Stimulated activated CD8-positive, alpha-beta memory T cell treated with anti-CD3 and anti-CD28 coated beads, Interleukin-7, amount 100 ng/mL, for 4 hours (primary cell): Measurements from ENCODE around the gene ATP8B3.

Experiments used
- DNase-seq, 2 donors: peaks; one replicate each; pipeline ENCODE4 v3.0.0-alpha.2; 2020; ENCODE audit warnings: low read depth in 2 of 2

Gene ATP8B3

DNA sequence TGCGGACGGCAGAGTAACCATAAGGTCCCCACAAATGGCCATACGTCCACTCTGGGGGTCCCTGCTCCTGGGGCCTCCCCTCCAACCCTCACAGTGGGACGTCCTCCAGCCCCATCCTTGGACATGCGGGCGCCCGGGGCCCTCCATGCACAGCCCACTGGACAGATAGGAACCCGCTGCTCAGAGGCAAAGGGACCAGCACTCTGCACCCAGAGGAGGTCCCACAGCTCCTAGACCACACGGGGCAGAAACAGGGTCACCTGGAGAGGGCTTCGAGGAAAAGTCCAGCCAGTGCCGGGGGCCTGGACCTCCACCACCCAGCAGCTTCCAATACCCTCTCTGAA, 25.1 kb upstream of the ATP8B3 start:
- no peak for DNase-seq

DNA sequence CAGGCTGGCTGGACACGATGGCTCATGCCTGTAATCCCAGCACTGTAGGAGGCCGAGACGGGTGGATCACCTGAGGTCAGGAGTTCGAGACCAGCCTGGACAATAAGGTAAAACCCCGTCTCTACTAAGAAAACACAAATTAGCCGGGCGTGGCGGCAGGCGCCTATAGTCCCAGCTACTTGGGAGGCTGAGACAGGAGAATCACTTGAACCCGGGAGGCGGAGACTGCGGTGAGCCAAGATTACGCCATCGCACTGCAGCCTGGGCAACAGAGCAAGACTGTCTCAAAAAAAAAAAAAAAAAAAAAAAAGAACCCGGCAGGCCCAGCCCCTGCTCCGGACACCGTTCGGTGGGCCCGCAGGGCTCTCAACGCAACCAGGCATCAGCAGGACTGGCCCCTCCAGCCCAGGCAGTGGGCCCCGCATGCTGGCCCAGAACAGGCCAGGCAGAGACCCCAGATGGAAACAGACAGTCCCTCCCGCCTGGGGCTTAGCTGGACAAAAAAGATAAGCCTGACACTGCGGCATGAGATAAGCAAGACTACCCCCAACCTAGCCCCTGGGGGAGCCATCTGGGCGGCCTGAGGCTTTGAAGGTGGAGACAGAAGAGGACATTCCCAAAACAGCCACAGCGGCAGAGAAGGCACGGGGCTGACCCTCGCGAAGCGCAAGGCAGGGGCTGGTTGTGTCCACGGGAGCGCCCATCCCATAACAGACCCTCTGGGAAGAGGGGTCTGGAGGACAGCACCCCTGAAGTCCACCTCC, 24.6 kb upstream of the ATP8B3 start:
- no peak for DNase-seq

DNA sequence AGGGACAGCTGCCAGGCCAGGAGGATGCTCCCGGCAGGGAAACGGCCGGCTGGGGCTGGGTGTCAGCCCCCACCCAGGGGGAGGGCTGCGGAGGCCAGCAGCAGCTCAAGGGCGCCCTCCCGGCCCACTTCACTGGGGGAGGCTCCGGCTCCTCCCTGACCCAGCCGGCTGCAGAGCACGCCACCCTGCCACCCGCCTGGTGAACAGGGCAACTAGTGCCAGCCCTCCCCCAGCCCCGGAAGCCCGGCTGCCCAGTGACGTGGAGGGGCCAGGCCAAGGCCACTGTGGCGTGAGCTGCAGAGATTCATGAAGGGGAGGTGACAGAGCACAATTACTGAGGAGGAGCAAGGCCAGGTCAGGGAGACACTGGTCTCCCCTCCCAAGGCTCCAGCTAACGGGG, 21.5 kb upstream of the ATP8B3 start:
- DNase-seq, result no peak

DNA sequence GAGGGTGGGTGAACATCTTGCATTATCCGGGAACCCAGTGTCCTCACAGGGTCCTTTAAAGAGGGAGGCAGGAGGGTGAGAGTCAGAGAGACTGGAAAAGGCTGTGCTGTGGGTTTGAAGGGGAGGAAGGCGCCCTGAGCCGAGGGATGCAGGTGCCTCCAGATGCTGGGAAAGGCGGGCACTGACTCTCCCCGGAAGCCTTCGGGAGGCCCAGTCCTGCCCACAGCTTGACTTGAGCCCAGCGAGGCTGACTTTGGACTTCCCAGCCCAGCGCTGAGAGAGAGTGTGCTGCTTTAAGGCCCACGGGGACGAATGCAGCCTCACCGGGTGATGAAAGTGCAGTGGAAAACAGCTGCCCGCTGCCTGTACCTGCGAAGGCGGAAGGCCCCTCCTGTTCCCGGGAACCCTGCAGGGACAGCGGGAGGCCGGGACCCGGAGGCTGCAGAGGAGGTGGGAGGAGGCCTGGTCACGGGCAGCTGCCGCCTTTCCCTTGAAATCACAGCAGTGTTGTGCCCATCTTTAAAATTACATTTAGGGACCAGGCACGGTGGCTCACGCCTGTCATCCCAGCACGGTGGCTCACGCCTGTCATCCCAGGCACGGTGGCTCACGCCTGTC, 20.1 kb upstream of the ATP8B3 start:
- no peak for DNase-seq

DNA sequence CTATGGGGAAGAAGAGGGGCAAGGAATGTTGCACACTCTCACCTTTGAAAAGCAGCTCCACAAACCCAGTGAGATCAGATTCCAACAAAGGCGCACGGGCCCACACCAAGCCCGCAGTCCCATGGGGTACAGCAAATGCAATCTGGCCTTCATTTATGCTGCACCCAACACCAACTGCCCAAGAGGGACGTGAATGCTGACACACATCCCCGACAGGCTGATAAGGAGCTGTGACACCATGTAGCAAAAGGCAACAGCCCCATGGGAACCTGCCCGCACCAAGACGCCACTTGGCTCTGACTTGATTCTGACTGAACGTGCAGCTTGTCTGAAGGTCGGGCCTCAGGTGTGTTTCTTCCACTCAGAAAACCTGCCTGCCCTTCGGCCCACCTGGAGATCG, 18.9 kb upstream of the ATP8B3 start:
- no peak for DNase-seq

DNA sequence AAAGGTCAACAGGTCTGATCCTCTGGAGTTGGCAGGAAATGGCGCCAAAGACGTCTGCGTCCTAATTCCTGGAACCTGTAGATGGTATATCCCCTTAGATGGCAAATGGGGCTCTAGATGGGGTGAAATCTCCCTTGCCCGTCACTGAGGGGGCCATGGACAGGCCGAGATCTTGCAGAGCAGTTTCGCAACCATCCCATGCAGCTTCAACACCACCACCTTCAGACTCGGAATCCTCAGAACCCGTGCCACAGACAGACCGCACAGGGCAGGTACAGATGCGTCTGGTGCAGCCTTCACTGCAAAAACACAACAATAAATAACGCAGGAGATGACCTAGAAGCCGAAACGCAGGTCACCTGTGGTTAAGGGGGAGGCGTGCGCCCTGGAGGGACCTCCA, 18.5 kb upstream of the ATP8B3 start:
- DNase-seq, result no peak

DNA sequence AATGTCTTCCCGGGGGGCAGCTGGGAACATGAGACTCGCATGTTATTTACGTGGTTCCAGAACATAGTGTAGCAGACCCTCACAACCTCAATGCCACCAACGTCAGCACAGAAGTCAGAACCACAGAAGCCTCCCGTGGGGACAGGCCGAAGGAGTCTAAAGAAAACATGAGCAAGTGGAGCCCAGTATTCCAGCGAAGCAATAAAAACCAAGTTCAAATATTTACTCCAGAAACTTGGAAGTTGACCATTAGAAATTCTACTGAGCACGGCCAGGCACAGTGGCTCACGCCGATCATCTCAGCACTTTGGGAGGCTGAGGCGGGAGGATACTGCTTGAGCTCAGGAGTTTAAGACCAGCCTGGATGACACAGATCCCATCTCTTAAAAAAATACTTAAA, 17.9 kb upstream of the ATP8B3 start:
- no peak for DNase-seq

DNA sequence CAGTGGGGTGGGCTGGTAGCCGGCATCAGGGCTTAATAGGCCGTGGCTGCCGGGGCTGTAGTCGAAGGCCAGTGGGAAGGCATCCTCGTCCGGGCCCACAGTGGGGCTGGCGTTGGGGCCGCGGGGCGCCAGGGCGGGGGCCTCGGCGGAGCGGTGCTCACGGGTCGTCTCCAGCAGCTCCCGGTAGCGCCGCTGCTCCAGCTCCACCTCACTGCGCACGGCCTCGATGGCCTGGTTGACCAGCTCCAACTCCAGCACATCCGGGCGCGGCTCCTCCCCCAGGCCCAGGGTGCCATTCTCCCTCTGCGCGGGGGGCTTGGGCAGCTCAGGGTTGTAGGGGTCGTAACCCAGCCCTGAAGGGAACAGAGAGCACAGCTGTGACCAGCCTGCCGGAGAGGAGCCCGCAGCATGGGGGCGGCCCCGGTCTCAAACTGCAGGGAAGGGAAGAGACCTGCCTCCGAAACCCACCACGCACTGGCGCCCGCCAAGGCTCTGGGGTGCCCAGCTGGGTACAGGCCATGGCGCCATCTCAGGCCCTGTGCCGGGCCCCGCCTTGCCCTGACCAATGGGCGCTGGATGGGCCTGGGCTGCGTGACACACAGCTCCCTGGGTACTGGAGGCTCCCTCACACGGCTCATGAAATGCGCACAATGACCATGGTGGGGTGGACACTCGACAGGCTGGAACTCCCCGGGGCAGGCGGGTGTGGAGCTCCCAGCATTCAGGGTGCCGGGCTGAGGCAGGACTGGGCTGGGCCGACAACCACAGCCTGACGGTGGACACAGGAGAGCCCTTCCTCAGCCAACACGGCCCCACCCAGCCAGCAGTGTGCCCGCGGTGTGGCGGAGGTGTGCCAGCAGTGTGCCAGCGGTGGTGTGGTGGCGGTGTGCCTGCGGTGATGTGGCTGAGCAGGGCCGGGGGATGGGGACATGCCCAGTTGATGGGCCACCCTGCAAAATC, 16.5 kb upstream of the ATP8B3 start:
- DNase-seq, result no peak

DNA sequence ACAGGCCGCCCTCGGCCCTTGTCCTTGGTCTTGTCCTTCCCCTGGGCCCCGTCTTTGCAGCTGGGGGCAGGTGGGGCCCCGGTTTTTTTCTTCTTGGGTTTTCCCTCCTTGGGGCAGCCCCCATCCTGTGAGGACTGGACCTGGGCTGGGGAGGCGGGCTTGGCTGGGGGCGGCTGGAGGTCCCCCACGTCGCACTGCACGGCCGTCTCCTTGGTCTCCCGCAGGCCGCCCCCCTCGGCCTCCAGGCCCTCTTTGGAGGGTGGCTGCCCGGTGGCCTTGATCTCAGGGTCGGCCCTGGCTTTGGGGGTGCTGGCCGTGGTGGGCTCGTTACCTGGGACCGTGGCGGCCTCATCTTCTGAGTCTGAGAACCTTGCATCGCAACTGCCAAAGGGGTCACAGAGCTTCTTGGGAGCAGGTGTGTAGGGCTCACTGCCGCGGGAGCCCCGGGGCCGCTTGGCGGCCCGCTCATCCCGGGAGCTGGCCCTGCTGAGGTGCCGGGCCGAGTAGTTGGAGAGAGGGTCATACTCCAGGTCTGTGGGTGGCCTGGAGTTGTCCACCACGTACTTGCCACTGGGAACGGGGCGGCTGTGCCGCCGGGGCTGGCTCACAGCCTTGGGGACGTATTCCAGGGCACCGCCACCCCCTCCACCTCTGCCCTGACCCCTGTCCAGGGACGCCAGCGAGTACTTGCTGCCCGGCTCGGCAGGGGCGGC, 15.6 kb upstream of the ATP8B3 start:
- DNase-seq, result no peak

DNA sequence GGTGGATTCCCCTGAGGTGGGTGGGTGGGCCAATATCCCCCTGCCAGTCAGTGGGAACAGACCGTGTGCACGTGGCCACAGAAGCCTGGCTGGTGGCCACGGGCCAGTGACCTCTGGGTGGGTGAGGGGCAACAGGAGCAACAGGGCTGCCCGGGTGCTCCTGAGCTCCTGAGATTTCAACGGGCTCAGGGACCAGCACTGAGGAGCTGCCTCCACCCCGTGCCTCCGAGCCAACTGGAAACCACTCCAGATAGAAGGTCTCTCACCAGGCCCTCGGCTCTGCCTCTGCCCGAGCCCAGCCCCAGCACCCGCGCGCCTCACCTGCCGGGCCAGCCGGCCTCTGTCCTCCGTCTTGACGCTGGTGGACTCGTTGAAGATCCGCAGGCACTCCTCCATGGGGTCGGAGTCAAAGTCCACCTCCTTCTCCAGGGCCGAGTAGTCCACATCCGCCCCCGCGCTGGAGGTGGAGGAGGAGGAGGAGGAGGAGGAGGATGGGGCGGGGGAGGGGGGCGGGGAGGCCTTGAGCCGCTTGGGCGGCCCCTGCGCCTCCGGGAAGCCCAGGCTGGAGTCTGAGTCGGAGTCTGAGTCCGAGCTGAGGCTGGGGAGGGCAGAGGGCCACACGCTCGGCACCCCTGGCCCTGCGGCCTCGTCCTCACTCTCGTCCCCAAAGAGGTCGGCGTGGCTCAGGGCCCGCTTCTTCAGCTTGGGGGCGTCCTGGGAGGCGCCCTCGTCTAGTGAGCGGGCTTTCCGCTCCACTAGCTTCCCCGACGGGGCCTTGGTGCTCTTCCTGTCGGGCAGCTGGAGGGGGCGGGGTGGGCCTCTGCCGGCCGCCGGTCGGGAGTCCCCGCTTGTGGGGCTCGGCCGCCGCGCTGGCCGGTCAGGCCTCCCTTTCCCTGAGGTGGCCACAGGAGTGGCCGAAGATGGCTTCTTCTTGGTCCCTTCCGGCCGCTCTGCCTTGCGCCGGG, 14.8 kb upstream of the ATP8B3 start:
- DNase-seq, result no peak

DNA sequence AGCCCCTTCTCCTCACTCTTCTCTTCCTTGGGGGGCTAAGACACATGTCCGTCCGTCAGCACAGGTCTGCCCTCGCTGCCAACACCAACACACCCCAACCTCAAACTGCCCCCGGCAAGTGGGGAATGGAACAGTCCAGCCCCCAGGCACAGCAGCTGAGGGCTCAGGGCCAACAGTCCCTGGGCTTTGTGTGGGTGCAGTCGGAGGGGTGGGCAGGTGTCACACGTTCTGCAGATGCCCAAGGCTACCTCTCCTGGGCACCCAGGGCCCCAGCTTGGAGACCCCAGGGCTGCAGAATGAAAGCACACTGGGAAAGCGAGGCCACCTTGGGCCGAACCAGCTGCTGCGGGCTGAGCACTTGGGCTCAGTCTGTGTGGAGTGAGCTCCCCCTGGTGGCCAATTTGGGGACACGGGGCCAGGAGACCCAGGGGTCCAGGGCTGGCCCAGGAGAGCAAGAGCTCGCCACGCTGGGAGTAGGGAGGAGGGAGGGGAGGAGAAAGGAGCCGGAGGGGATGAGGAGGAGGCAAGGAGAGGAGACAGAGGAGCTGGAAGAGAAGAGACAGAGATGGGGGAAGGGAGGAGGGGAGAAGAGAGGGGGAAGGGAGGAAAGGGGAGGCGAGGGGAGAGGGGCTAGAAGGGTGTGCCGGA, 14.0 kb upstream of the ATP8B3 start:
- peak; percentile 54 to 56 for DNase-seq

DNA sequence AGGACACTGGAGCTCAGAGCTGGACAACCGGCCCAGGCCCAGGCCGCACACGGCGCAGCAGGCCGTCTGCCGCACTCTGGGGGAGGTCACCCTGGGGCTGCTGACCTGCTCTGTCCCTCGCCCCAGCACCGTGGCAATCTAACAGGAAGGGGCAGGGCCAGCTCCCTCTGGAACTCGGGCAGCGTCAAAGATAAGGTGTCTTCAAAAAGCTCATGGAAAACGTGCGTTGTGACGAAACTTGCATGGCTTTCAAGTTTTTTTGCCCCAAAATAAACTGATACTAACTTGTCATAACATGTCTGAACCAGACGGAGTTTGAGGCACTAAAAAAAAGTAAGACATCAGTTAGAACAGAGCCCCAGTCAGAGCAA, 12.2 kb upstream of the ATP8B3 start:
- no peak for DNase-seq

DNA sequence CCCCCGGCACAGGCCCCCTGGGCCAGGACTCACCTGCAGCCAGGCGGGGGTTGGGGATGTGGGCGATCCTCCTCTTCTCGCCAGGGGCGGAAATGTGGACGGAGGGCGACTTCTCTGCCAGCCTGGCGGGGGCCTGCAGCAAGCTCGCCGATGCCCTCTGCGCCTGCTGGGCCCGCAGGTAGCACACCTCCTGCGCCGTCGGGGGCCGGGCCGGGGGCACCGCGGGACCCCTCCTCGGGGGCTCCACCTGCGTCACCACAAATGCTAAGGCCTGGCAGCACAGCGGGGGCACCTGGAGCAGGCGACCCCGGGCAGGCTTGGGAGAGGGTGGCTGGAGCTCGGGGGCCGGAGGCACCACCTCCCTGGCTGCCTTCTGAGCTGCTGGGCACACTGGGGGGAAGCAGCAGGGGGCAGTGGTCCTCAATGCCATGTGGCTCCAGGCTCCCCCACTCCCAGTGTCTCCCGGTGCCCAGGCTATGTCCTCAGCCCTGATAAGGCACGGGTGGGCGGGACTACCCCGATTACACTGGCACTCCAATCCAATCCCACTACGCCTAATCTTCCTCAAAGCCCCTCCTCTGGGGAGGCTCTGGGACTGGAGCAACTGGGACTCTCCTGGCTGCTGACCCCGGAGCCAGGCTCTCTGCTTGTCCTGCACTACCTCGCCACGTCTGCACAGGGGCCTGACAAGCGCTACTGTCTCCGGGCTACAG, 11.6 kb upstream of the ATP8B3 start:
- no peak for DNase-seq

DNA sequence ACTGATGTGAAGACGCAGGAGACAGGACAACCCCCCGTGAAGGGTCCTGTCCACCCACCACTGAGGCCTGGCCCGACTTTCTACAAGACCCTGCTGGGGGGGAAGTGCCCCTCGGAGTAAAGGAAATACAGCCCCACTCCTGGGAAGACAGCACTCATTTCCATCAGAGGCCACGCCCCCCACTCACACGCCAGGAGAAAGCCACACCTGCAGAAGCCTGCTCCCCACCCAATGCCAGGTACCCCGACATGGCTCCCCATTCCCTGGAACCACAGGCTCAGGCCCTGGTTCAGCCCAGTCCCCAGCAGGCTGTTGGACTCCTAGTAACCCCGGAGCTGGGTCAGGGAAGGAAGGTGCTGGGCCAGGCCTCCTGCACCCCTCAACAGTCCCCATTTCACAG, 10.9 kb upstream of the ATP8B3 start:
- DNase-seq, result no peak

DNA sequence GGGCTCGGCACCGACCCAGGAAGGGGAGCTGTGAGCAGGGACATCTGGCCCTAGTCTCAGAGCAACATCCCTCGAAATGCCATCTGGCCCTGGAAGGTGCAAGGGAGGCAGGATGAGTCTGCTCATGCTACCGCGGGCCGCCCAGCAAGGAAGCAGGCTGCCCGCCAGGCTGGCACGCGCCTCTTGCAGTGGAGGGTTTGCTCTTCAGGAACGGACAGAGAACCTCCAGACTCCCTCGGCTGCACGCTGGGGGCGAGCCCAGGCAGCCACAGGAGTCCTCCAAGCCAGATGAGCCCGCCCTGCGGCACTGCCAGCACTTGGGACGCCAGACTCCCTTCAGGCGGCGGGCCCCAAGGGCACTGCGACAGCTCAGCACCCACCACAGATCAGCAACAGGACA, 10.1 kb upstream of the ATP8B3 start:
- no peak for DNase-seq

DNA sequence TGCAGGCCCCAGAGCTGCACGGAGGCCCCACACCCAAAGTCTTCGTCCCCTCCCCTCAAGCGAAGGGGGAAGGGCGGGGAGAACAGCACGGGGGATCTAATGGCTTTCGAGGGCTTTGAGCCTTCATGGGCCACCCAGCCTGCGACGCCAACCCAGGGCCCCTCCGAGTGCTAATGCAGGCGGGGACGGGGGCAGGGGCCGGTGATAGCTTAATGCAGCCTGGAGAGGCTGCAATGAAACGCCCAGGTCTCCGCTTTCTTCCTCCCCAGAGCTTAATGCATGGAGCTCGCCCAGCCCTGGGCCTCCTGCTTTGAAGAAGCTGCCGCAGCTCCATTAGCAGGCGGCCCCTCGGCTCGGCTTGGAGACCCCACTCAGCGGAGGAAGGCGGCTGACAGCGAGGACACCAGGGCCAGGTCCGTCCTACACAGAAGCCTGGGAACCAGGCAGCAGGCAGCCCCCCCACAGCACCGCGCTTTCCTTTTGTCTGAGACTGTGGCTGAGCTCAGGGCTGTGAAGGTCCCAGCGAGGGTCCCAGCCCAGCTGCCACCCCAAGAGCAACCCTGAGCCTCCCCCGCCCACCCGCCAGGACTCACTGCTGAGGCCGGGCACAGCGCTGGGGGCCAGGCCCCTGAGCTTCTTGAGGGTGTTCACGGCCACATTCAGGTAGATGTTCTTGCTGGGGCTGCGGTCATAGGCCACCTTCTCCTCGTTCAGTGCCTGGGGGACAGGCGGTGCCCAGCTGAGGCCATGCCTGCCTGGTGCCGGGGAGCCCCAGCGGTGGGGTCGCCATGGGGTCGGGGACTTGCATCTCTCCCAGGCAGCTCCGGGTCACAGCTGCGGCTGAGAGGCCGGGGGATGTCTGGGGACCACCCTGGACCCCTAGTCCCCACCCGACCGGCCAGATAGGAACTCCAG, 7.5 kb upstream of the ATP8B3 start:
- DNase-seq, result no peak

DNA sequence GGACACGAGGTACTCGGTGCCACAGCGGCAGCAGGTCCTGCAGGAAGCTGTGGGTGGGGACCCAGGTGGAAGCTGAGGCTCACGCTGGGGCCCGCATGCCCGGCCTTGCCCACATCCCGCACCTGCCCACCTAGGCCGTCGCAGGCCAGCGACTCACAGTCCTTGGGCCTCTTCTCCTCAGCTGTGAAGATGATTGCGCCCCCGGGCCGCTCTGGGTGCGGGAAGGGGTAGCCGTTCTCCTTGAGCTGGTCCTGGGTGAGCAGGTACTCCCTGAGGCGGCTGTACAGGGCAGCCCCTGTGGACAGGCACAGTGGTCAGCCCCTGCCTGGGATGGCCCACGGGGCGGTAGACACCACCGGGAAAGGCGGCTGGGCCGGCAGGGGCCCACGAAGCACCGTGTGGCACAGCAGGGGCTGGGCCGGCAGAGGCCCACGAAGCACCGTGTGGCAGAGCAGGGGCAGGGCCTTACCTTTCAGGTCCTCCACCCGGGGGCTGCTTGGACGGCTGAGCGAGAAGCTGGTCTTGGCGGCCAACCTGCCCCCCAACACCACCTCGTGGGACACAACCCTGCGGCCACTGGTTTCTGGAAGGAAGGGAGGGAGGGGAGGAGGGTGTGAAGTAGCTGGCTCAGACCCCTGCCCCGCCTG, 6.6 kb upstream of the ATP8B3 start:
- DNase-seq, result no peak

DNA sequence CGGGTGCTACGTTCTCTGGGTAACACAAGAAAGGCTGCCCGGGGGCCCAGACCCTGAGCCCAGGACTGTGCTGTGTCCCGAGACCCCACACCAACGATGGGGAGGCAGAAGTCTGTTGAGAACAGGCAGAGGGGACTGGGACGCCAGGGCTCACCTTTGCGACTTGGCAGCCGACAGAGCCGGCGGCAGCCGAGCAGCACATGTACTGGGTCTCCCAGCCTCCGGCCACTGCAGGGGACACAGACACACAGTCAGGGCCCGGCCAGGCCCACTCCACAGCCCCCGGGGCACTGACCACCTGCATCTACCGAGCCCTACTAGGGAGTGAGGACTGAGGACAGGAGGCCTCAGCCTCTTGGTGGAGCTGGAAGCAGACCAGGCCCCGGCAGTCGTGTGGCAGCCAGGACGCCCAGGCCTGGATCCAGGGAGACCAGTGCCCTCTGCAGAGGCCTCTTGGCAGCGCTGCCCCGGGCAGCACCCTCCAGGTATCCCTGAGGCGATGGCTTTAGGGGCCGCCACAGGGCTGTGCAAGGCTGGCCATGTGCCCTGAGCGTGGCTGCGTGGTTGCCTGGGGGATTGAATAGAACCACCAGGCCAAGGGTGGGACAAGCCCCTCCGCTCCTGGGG, 5.6 kb upstream of the ATP8B3 start:
- no peak for DNase-seq
